Gastroesophageal sphincter (tissue), 4 donors: ENCODE measurements around the gene IQSEC1. TPM values are rescaled to one million over a fixed set of nuclear protein-coding genes. Genes with fewer than 3 reads are reported as not detected.

Experiments used
- ATAC-seq: fragments of 150-250 bp; one replicate; pipeline ENCODE4 v1.9.1; 2016; ENCODE audit warnings: mild to moderate bottlenecking, moderate library complexity
- H3K27ac ChIP-seq, 4 donors: fragments of 200-600 bp; sonication (generic) in 3 of 4; 1 replicate in 3 of 4; 2 replicates in 1 of 4; pipeline ENCODE4 v1.5.1; 2016 to 2019
- H3K27me3 ChIP-seq: fragments of 200-600 bp; sonication (generic); one replicate; pipeline ENCODE4 v1.5.1; 2019
- H3K36me3 ChIP-seq, 2 donors: fragments of 200-600 bp; sonication (generic); one replicate each; pipeline ENCODE4 v1.5.1; 2019; ENCODE audit warnings: control low read depth in 1 of 2
- H3K4me1 ChIP-seq, 3 donors: fragments of 200-600 bp; sonication (generic); 1 replicate in 2 of 3; 2 replicates in 1 of 3; pipeline ENCODE4 v1.5.1; 2016 to 2019; ENCODE audit warnings: control low read depth in 2 of 3
- H3K4me3 ChIP-seq, 2 donors: fragments of 200-600 bp; sonication (generic); one replicate each; pipeline ENCODE4 v1.5.1; 2019; ENCODE audit warnings: mild to moderate bottlenecking in 1 of 2, moderate library complexity in 1 of 2
- H3K9me3 ChIP-seq, 3 donors: fragments of 200-600 bp; sonication (generic); one replicate each; pipeline ENCODE4 v1.5.1; 2017 to 2019; ENCODE audit warnings: control low read depth in 2 of 3
- CTCF ChIP-seq, 4 experiments: fragments of 200-600 bp in 2 of 4; fragments of 450-650 bp in 2 of 4; sonication (generic) in 1 of 4; IDR thresholded peaks; one replicate each; pipeline ENCODE4 v1.5.1; 2017 to 2019; ENCODE audit warnings: antibody characterized with exemption in 4 of 4, mild to moderate bottlenecking in 2 of 4, moderate library complexity in 2 of 4
- EP300 ChIP-seq: sonication (generic); formaldehyde crosslinking; IDR thresholded peaks from one replicate; pipeline ENCODE4 v1.6.1; 2017; ENCODE audit warnings: antibody characterized with exemption, mild to moderate bottlenecking
- POLR2A ChIP-seq, 2 donors: fragments of 450-650 bp; IDR thresholded peaks; one replicate each; pipeline ENCODE4 v1.6.1; 2017; ENCODE audit warnings: antibody characterized with exemption in 2 of 2, mild to moderate bottlenecking in 2 of 2, moderate library complexity in 1 of 2
- POLR2AphosphoS5 ChIP-seq: sonication (generic); formaldehyde crosslinking; IDR thresholded peaks from one replicate; pipeline ENCODE4 v1.6.1; 2017; ENCODE audit warnings: antibody characterized with exemption
- WGBS, 2 donors: methylation state at CpG; one replicate each; pipeline ENCODE4 v1.1.5; 2018; ENCODE audit warnings: low coverage in 1 of 2; 5-methylcytosine and 5-hydroxymethylcytosine counted together
- total RNA-seq, 4 donors: library from RNA; depleted of rRNA; stranded (reverse); fragments of >200 nt; gene quantifications; one replicate each; pipeline ENCODE4 v1.1.0, GENCODE V29; 2016

Gene IQSEC1
- total RNA-seq, 4 donors from 2014 or later = 49.5 to 104 (median 61.7) TPM

GRCh38 chr3:12979947-12980487, 93.2 kb downstream of the IQSEC1 start:
- TF ChIP-seq EP300 (no peak), CTCF (IDR thresholded peaks at IDR 0.05) (no peak), POLR2AphosphoS5 (no peak), POLR2A (IDR thresholded peaks at IDR 0.05) (no peak)
- Histone ChIP-seq H3K27me3 (no peaks in the 10 kb centered on the region), H3K4me3 (no peak overlapping the region), H3K9me3 (no peaks in the 10 kb centered on the region), H3K4me1 (peaks cover 0 to 7% (median 0%) of the 10 kb centered on the region in 3 donors), H3K36me3 (no peaks in the 10 kb centered on the region), H3K27ac (no peak overlapping the region)
- WGBS, 2 donors = 89% methylated on average over 3 of the region's 4 CpGs; no CpG with 5 or more reads in 1 of the 2 donors
- ATAC-seq = no peak

DNA sequence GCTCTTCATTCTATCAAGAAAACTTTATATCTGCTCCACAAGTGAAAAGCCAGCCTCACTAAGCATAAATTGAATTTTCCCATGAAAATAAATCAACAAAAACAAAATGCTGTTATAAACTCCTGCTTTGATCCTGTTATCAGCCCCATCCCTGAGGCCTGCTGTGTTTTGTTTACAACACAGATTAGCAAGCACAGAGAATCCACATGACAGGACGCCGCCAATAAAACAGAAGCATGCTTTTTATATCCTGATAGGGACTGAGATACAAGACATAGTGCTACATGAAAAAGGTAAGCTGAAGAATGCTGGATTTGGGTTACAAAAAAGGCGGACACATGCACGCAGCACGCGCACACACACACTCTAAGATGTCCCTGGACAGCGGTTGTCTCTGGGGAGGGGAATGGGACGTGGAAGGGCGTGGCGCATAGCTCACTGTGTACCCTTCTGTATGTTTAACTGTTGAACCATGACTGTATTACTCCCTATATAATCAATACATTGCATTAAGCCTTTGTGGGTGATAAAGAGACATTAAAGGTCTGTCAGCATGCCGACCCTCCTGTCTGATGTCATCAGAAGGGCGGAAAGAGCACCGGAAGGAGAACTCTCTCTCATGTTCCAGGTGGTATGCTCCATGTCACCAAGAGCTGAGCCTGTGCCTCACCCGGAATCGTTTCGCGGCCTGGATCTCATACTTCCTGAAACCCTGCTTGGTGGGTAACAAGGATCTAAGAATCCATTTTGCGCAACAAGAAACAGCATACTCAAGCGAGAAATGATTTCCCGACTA, 93.9 kb downstream of the IQSEC1 start:
- Histone ChIP-seq H3K27ac (no peak overlapping the region), H3K36me3 (no peaks in the 10 kb centered on the region), H3K9me3 (no peaks in the 10 kb centered on the region), H3K4me1 (peaks cover 0 to 5% (median 0%) of the 10 kb centered on the region in 3 donors), H3K27me3 (no peaks in the 10 kb centered on the region), H3K4me3 (no peak overlapping the region)
- TF ChIP-seq EP300 (no peak), POLR2AphosphoS5 (no peak), POLR2A (IDR thresholded peaks at IDR 0.05) (no peak), CTCF (IDR thresholded peaks at IDR 0.05) (no peak)
- WGBS, 2 donors = 91 to 93% methylated on average over 5 to 20 of the region's 20 CpGs
- no peak for ATAC-seq

- Histone ChIP-seq H3K9me3 (no peaks in the 10 kb centered on the region), H3K36me3 (no peaks in the 10 kb centered on the region), H3K4me1 (no peaks in the 10 kb centered on the region), H3K27me3 (no peaks in the 10 kb centered on the region), H3K4me3 (no peak overlapping the region), H3K27ac (no peak overlapping the region)
- WGBS, 2 donors = 88 to 100% methylated on average over 1 to 2 of the region's 4 CpGs
- no peak for ATAC-seq
- TF ChIP-seq POLR2AphosphoS5 = no peak
- no peak for TF ChIP-seq POLR2A (IDR thresholded peaks at IDR 0.05)
- TF ChIP-seq EP300 = no peak
- TF ChIP-seq CTCF (IDR thresholded peaks at IDR 0.05) = no peak
Observed at GRCh38 chr3:12978682-12979081, 94.5 kb downstream of the IQSEC1 start.

- no peak overlapping the region for H3K4me3 ChIP-seq
- H3K36me3 ChIP-seq = no peaks in the 10 kb centered on the region
- no peak overlapping the region for H3K27ac ChIP-seq
- no peak for TF ChIP-seq EP300
- no peak for TF ChIP-seq CTCF (IDR thresholded peaks at IDR 0.05)
- TF ChIP-seq POLR2A (IDR thresholded peaks at IDR 0.05) = no peak
- TF ChIP-seq POLR2AphosphoS5 = no peak
- 82 to 88% methylated on average over 7 to 10 of the region's 10 CpGs for WGBS, 2 donors
- no peaks in the 10 kb centered on the region for H3K9me3 ChIP-seq
- H3K27me3 ChIP-seq = no peaks in the 10 kb centered on the region
- H3K4me1 ChIP-seq = no peaks in the 10 kb centered on the region
- ATAC-seq = no peak
Observed at GRCh38 chr3:12977117-12977808, 96.0 kb downstream of the IQSEC1 start.
